Astrocyte of the spinal cord (primary cell): Measurements from ENCODE around the gene EGR1.

ENCODE experiments used
- DNase-seq: peaks from one replicate; pipeline ENCODE4 v3.0.0; 2011; ENCODE audit warnings: low read depth, low spot score
- H3K4me3 ChIP-seq: 2 replicates; pipeline ENCODE4 v1.5.1; 2011; ENCODE audit warnings: low read depth, mild to moderate bottlenecking, low read length, moderate library complexity
- CTCF ChIP-seq: IDR thresholded peaks from 2 replicates; pipeline ENCODE4 v1.5.1; 2012; ENCODE audit warnings: low read depth, mild to moderate bottlenecking, low read length, inconsistent platforms
- in situ Hi-C: cut with HindIII; loops from 2 replicates; pipeline ENCODE4 v1.10.0; 2017; ENCODE audit warnings: low sequenced_read_pairs

The EGR1 gene

GRCh38 chr5:138453590-138453989 lies 11.7 kb upstream of the EGR1 start:
- in situ Hi-C loops, result no loop called here
- no peak for DNase-seq
- no peak for TF ChIP-seq CTCF
- H3K4me3 ChIP-seq, result no peak overlapping the region

- TF ChIP-seq CTCF, result no peak
- in situ Hi-C loops, result no loop called here
- DNase-seq, result no peak
- H3K4me3 ChIP-seq, result no peak overlapping the region
Measured at GRCh38 chr5:138454121-138454520, 11.2 kb upstream of the EGR1 start.

- no peak for DNase-seq
- no peak for TF ChIP-seq CTCF
- in situ Hi-C loops, result no loop called here
- no peak overlapping the region for H3K4me3 ChIP-seq
Measured at GRCh38 chr5:138455232-138455930, 9.9 kb upstream of the EGR1 start.

- no peak overlapping the region for H3K4me3 ChIP-seq
- no peak for TF ChIP-seq CTCF
- in situ Hi-C loops, result no loop called here
- no peak for DNase-seq
Measured at GRCh38 chr5:138457531-138458275, 7.6 kb upstream of the EGR1 start.

- in situ Hi-C loops, result no loop called here
- DNase-seq, result no peak
- no peak for TF ChIP-seq CTCF
- no peak overlapping the region for H3K4me3 ChIP-seq
Measured at GRCh38 chr5:138458384-138458783, 6.9 kb upstream of the EGR1 start.

- DNase-seq, result no peak
- no peak for TF ChIP-seq CTCF
- H3K4me3 ChIP-seq, result no peak overlapping the region
- in situ Hi-C loops, result no loop called here
Measured at GRCh38 chr5:138458856-138459255, 6.4 kb upstream of the EGR1 start.
